GM12878 (cell line): Measurements from ENCODE around the gene TPPP3. TPM values are rescaled to one million over a fixed set of nuclear protein-coding genes. Genes with fewer than 3 reads are reported as not detected.

ENCODE experiments used
- PML ChIP-seq: IDR thresholded peaks from 2 replicates; pipeline ENCODE4 v1.6.1; 2012; ENCODE audit warnings: low read length, inconsistent platforms
- SPI1 ChIP-seq: IDR thresholded peaks from 2 replicates; pipeline ENCODE4 v1.6.1; 2011; ENCODE audit warnings: low read depth, mild to moderate bottlenecking, low read length, moderate library complexity, borderline replicate concordance; ENCODE audit not compliant: insufficient read depth
- polyA plus RNA-seq, 11 experiments: library from polyadenylated mRNA; depleted of rRNA in 4 of 11; unstranded in 6 of 11; stranded (reverse) in 5 of 11; fragments of >200 nt; fragmentation: Nextera tagmentation in 4 of 11; fragmentation: Illumina TruSeq in 1 of 11; extraction: Ambion mirVana in 4 of 11; extraction: Trizol in 1 of 11; gene quantifications; 1 replicate in 1 of 11; 2 replicates in 10 of 11; pipeline versions ENCODE4 v1.2.1 to v1.2.3, GENCODE V29; 2011 to 2016; ENCODE audit warnings: inconsistent platforms in 2 of 11, missing spikeins in 2 of 11, low read depth in 1 of 11
- total RNA-seq, 4 experiments: library from RNA; depleted of rRNA in 3 of 4; stranded (reverse); fragments of >200 nt in 3 of 4; fragmentation: Illumina TruSeq in 1 of 4; extraction: Trizol in 1 of 4; gene quantifications; 2 replicates each; pipeline versions ENCODE4 v1.2.1 to v1.2.3, GENCODE V29; 2013 to 2021
- TF ChIP-seq, protein P1 (sequence below): fragments of 450-650 bp; IDR thresholded peaks from 2 replicates; pipeline ENCODE4 v1.6.1; 2016; ENCODE audit warnings: mild to moderate bottlenecking, moderate library complexity, borderline replicate concordance
- TF ChIP-seq, protein P2 (sequence below): fragments of 450-650 bp; IDR thresholded peaks from 2 replicates; pipeline ENCODE4 v1.6.1; 2018; ENCODE audit warnings: mild to moderate bottlenecking, low read depth, moderate library complexity; ENCODE audit not compliant: partially characterized antibody

Gene TPPP3
- total and polyA plus RNA-seq, 10 of the 15 experiments (the other 5 are each of a cell fraction or from before 2014, with no cell fraction given) = 0.14 TPM; not detected in 9

DNA sequence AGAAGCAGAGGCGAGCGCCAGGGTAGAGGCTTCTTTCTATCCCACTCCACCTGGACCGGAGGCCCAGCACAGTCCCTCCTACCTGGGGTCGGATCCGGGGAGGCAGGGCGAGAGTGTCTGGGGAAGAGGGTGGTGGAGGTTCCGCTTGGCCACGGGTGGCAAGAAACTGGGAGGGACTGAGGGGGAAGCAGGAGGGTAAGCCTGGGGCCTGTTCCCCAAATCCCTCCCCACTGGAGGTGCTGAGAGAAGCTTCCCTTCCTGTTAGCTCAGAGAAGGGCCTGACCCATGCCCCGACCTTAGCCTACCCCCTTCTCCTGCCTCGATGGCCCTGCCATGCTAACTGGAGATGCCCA lies 1.8 kb upstream of the TPPP3 start (continued):
- TF ChIP-seq, protein P1, sequence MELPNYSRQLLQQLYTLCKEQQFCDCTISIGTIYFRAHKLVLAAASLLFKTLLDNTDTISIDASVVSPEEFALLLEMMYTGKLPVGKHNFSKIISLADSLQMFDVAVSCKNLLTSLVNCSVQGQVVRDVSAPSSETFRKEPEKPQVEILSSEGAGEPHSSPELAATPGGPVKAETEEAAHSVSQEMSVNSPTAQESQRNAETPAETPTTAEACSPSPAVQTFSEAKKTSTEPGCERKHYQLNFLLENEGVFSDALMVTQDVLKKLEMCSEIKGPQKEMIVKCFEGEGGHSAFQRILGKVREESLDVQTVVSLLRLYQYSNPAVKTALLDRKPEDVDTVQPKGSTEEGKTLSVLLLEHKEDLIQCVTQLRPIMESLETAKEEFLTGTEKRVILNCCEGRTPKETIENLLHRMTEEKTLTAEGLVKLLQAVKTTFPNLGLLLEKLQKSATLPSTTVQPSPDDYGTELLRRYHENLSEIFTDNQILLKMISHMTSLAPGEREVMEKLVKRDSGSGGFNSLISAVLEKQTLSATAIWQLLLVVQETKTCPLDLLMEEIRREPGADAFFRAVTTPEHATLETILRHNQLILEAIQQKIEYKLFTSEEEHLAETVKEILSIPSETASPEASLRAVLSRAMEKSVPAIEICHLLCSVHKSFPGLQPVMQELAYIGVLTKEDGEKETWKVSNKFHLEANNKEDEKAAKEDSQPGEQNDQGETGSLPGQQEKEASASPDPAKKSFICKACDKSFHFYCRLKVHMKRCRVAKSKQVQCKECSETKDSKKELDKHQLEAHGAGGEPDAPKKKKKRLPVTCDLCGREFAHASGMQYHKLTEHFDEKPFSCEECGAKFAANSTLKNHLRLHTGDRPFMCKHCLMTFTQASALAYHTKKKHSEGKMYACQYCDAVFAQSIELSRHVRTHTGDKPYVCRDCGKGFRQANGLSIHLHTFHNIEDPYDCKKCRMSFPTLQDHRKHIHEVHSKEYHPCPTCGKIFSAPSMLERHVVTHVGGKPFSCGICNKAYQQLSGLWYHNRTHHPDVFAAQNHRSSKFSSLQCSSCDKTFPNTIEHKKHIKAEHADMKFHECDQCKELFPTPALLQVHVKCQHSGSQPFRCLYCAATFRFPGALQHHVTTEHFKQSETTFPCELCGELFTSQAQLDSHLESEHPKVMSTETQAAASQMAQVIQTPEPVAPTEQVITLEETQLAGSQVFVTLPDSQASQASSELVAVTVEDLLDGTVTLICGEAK = no peak
- TF ChIP-seq PML = no peak
- no peak for TF ChIP-seq SPI1
- TF ChIP-seq, protein P2, sequence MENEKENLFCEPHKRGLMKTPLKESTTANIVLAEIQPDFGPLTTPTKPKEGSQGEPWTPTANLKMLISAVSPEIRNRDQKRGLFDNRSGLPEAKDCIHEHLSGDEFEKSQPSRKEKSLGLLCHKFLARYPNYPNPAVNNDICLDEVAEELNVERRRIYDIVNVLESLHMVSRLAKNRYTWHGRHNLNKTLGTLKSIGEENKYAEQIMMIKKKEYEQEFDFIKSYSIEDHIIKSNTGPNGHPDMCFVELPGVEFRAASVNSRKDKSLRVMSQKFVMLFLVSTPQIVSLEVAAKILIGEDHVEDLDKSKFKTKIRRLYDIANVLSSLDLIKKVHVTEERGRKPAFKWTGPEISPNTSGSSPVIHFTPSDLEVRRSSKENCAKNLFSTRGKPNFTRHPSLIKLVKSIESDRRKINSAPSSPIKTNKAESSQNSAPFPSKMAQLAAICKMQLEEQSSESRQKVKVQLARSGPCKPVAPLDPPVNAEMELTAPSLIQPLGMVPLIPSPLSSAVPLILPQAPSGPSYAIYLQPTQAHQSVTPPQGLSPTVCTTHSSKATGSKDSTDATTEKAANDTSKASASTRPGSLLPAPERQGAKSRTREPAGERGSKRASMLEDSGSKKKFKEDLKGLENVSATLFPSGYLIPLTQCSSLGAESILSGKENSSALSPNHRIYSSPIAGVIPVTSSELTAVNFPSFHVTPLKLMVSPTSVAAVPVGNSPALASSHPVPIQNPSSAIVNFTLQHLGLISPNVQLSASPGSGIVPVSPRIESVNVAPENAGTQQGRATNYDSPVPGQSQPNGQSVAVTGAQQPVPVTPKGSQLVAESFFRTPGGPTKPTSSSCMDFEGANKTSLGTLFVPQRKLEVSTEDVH = no peak
